CD4-positive, alpha-beta memory T cell (primary cell): ENCODE data around the gene YJU2. TPM values are rescaled to one million over a fixed set of nuclear protein-coding genes. Genes with fewer than 3 reads are reported as not detected.

Experiments
- CTCF ChIA-PET: fragments of 350-600 bp; sonication (Branson Sonifier 250); formaldehyde crosslinking; loops from one replicate; lab custom pipeline; 2021; ENCODE audit warnings: inconsistent platforms; ENCODE audit not compliant: partially characterized antibody; lab: Charles Lee
- POLR2A ChIA-PET: fragments of 350-600 bp; sonication (Branson Sonifier 250); formaldehyde crosslinking; loops from one replicate; lab custom pipeline; 2021; ENCODE audit not compliant: partially characterized antibody; lab: Charles Lee
- DNase-seq, 5 donors: peaks; one replicate each; pipeline versions ENCODE4 v3.0.0 to v3.0.0-alpha.2; 2020 to 2022; ENCODE audit warnings: mixed read lengths in 1 of 5
- H3K27ac ChIP-seq: one replicate; pipeline ENCODE4 v1.7.0; 2013; ENCODE audit warnings: low read depth, low read length
- H3K27me3 ChIP-seq: 2 replicates; pipeline ENCODE4 v1.7.0; 2013; ENCODE audit warnings: mild to moderate bottlenecking, low read length, moderate library complexity; ENCODE audit not compliant: insufficient read depth
- H3K36me3 ChIP-seq: 2 replicates; pipeline ENCODE4 v1.7.0; 2013; ENCODE audit warnings: mild to moderate bottlenecking, low read length, moderate library complexity; ENCODE audit not compliant: insufficient read depth
- H3K4me1 ChIP-seq: 2 replicates; pipeline ENCODE4 v1.7.0; 2013; ENCODE audit warnings: mild to moderate bottlenecking, low read length, moderate library complexity; ENCODE audit not compliant: insufficient read depth
- H3K4me3 ChIP-seq, 2 donors: one replicate each; pipeline ENCODE4 v1.7.0; 2013; ENCODE audit warnings: low read length in 2 of 2, mild to moderate bottlenecking in 1 of 2
- H3K9me3 ChIP-seq, 2 donors: one replicate each; pipeline ENCODE4 v1.7.0; 2013; ENCODE audit warnings: low read length in 2 of 2, control low read depth in 1 of 2; ENCODE audit not compliant: control insufficient read depth in 1 of 2
- H3K27ac Mint-ChIP-seq, 7 donors: one replicate each; pipeline ENCODE4 v1.8.0; 2020 to 2021; ENCODE audit warnings: mixed read lengths in 7 of 7, mild to moderate bottlenecking in 6 of 7, inconsistent platforms in 3 of 7, moderate library complexity in 3 of 7
- H3K27me3 Mint-ChIP-seq, 2 donors: one replicate each; pipeline ENCODE4 v1.8.0; 2020 to 2021; ENCODE audit warnings: mixed read lengths in 2 of 2
- H3K36me3 Mint-ChIP-seq, 2 donors: one replicate each; pipeline ENCODE4 v1.8.0; 2020 to 2021; ENCODE audit warnings: mixed read lengths in 2 of 2, inconsistent platforms in 1 of 2, mild to moderate bottlenecking in 1 of 2
- H3K4me1 Mint-ChIP-seq, 4 donors: one replicate each; pipeline ENCODE4 v1.8.0; 2020 to 2021; ENCODE audit warnings: mixed read lengths in 4 of 4, mild to moderate bottlenecking in 1 of 4
- H3K4me3 Mint-ChIP-seq, 8 donors: one replicate each; pipeline ENCODE4 v1.8.0; 2020 to 2021; ENCODE audit warnings: mixed read lengths in 8 of 8, mild to moderate bottlenecking in 7 of 8, moderate library complexity in 6 of 8, inconsistent platforms in 3 of 8
- H3K9me3 Mint-ChIP-seq, 8 donors: one replicate each; pipeline ENCODE4 v1.8.0; 2020 to 2021; ENCODE audit warnings: mixed read lengths in 8 of 8, mild to moderate bottlenecking in 5 of 8, inconsistent platforms in 3 of 8, moderate library complexity in 1 of 8
- intact Hi-C: fragments of 100-400 bp; cut with micrococcal nuclease; formaldehyde crosslinking; loops from one replicate; pipeline ENCODE4 v1.15.1; 2023
- polyA plus RNA-seq, 2 donors: library from polyadenylated mRNA; unstranded; fragments of 300-500 nt; fragmentation: Illumina TruSeq; gene quantifications; one replicate each; pipeline ENCODE4 v1.2.3, GENCODE V29; 2021
- total RNA-seq, 2 experiments: library from RNA; stranded (reverse); gene quantifications; one replicate each; pipeline ENCODE4 v1.2.3, GENCODE V29; 2021

YJU2 gene
- total and polyA plus RNA-seq, 4 experiments from 2014 or later = 13.0 to 36.1 (median 28.7) TPM

DNA sequence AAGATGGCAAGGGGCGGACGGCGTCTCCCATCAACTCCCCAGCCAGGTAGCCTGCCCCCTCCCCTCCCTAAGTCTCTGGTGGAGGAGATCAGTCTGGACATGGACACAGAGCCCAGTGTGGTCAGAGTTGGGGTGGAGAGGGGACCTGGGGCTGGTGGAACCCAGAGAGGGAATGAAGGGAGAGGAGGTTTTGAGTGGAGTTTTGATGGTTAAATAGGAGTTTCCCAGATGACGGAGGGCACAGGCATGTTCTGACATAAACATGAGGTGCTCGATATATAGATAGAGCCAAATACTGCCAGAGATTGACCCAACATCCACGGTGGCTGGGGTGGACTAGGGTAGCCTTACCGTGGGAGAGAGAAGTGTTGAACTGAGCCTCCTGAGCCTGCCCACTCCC, 71.6 kb downstream of the YJU2 start:
- H3K36me3 ChIP-seq = no peaks in the 10 kb centered on the region
- POLR2A ChIA-PET = no interaction called here
- no peaks in the 10 kb centered on the region for H3K9me3 ChIP-seq
- H3K4me1 ChIP-seq = no peaks in the 10 kb centered on the region
- Mint-ChIP-seq H3K4me1 (no peaks in the 10 kb centered on the region), H3K9me3 (peaks cover 0 to 5% (median 0%) of the 10 kb centered on the region in 8 donors), H3K27ac (peak overlapping the region in 1 of 7 donors; percentile 76), H3K27me3 (no peaks in the 10 kb centered on the region), H3K4me3 (no peak overlapping the region), H3K36me3 (no peaks in the 10 kb centered on the region)
- no peaks in the 10 kb centered on the region for H3K27me3 ChIP-seq
- H3K4me3 ChIP-seq = no peak overlapping the region
- CTCF ChIA-PET = interaction anchor here (4.7 kb wide), 1 partner anchor 34 kb away, joined by 29 read pairs; no protein-coding TSS in a partner anchor
- intact Hi-C loops = no loop called here
- no peak for DNase-seq
- no peak overlapping the region for H3K27ac ChIP-seq

Other genes with a start within 250 kb of the YJU2 start
- 10 to 100 TPM; 38.6 to 42.6 TPM for gene PIAS4, start 239.3 kb upstream of the YJU2 start, total RNA-seq
- 1 to 10 TPM; 5.2 to 6.1 TPM for gene PIAS4, start 239.3 kb upstream of the YJU2 start, polyA plus RNA-seq
- gene ZBTB7A, start 180.2 kb upstream of the YJU2 start, total RNA-seq = 10 to 100 TPM; 57.0 to 57.7 TPM
- 10 to 100 TPM in 1 of 2 donors, 1 to 10 TPM in 1; 9.6 to 48.2 TPM for gene ZBTB7A, start 180.2 kb upstream of the YJU2 start, polyA plus RNA-seq
- gene MAP2K2, start 123.0 kb upstream of the YJU2 start, total RNA-seq = 100 to 1,000 TPM; 125 to 126 TPM
- gene MAP2K2, start 123.0 kb upstream of the YJU2 start, polyA plus RNA-seq = 100 to 1,000 TPM in 1 of 2 donors, 10 to 100 TPM in 1; 44.0 to 101 TPM
- not detected for gene CREB3L3, start 93.4 kb upstream of the YJU2 start, total RNA-seq
- gene CREB3L3, start 93.4 kb upstream of the YJU2 start, polyA plus RNA-seq = not detected
- 10 to 100 TPM; 26.8 to 27.0 TPM for gene SIRT6, start 64.5 kb upstream of the YJU2 start, total RNA-seq
- gene SIRT6, start 64.5 kb upstream of the YJU2 start, polyA plus RNA-seq = 1 to 10 TPM in 1 of 2 donors, under 1 TPM in 1; 0.19 to 5.0 TPM
- 1 to 10 TPM; 1.9 to 2.9 TPM for gene ANKRD24, start 64.4 kb upstream of the YJU2 start, total RNA-seq
- under 1 TPM in 1 of 2 donors, not detected in 1; 0.20 TPM for gene ANKRD24, start 64.4 kb upstream of the YJU2 start, polyA plus RNA-seq
- gene EBI3, start 17.6 kb upstream of the YJU2 start, total RNA-seq = not detected
- gene EBI3, start 17.6 kb upstream of the YJU2 start, polyA plus RNA-seq = under 1 TPM in 1 of 2 donors, not detected in 1; 0.26 TPM
- gene SHD, start 32.2 kb downstream of the YJU2 start, total RNA-seq = under 1 TPM in 1 of 2 experiments, not detected in 1; 0.58 TPM
- not detected for gene SHD, start 32.2 kb downstream of the YJU2 start, polyA plus RNA-seq
- 1 to 10 TPM; 6.9 to 9.3 TPM for gene TMIGD2, start 55.3 kb downstream of the YJU2 start, total RNA-seq
- 10 to 100 TPM; 22.9 to 23.7 TPM for gene TMIGD2, start 55.3 kb downstream of the YJU2 start, polyA plus RNA-seq
- 1 to 10 TPM in 1 of 2 experiments, under 1 TPM in 1; 0.73 to 1.4 TPM for gene FSD1, start 57.5 kb downstream of the YJU2 start, total RNA-seq
- gene FSD1, start 57.5 kb downstream of the YJU2 start, polyA plus RNA-seq = 1 to 10 TPM in 1 of 2 donors, under 1 TPM in 1; 0.61 to 2.4 TPM
- gene STAP2, start 91.7 kb downstream of the YJU2 start, total RNA-seq = 1 to 10 TPM in 1 of 2 experiments, under 1 TPM in 1; 0.86 to 2.4 TPM
- gene STAP2, start 91.7 kb downstream of the YJU2 start, polyA plus RNA-seq = 1 to 10 TPM; 2.1 to 2.6 TPM
- gene MPND, start 96.5 kb downstream of the YJU2 start, total RNA-seq = 10 to 100 TPM; 24.7 to 27.0 TPM
- 1 to 10 TPM; 3.5 to 9.2 TPM for gene MPND, start 96.5 kb downstream of the YJU2 start, polyA plus RNA-seq
- 10 to 100 TPM; 40.1 to 45.6 TPM for gene SH3GL1, start 153.5 kb downstream of the YJU2 start, total RNA-seq
- 10 to 100 TPM; 19.7 to 28.2 TPM for gene SH3GL1, start 153.5 kb downstream of the YJU2 start, polyA plus RNA-seq
- gene CHAF1A, start 155.6 kb downstream of the YJU2 start, total RNA-seq = 10 to 100 TPM; 13.9 to 18.1 TPM
- 1 to 10 TPM; 2.8 to 4.5 TPM for gene CHAF1A, start 155.6 kb downstream of the YJU2 start, polyA plus RNA-seq
- gene UBXN6, start 210.7 kb downstream of the YJU2 start, total RNA-seq = 10 to 100 TPM; 61.3 to 63.5 TPM
- gene UBXN6, start 210.7 kb downstream of the YJU2 start, polyA plus RNA-seq = 1 to 10 TPM; 4.1 to 6.2 TPM
- 10 to 100 TPM; 36.5 to 39.7 TPM for gene HDGFL2, start 225.2 kb downstream of the YJU2 start, total RNA-seq
- 10 to 100 TPM in 1 of 2 donors, 1 to 10 TPM in 1; 3.5 to 26.1 TPM for gene HDGFL2, start 225.2 kb downstream of the YJU2 start, polyA plus RNA-seq